Stimulated activated CD4-positive, alpha-beta T cell treated with anti-CD3 and anti-CD28 coated beads, Interleukin-15, amount 100 ng/mL, for 48 hours (primary cell): ENCODE measurements around the gene STK40.

ENCODE experiments used
- DNase-seq, 2 donors: peaks; one replicate each; pipeline ENCODE4 v3.0.0-alpha.2; 2020; ENCODE audit warnings: low read depth in 2 of 2

The STK40 gene

GRCh38 chr1:36344395-36344680, 41.4 kb downstream of the STK40 start:
- DNase-seq: no peak

- no peak for DNase-seq
Observed at GRCh38 chr1:36343651-36344394, 41.9 kb downstream of the STK40 start.

- no peak for DNase-seq
Observed at GRCh38 chr1:36342426-36343185, 43.1 kb downstream of the STK40 start.

- DNase-seq: no peak
Observed at GRCh38 chr1:36341626-36342320, 44.0 kb downstream of the STK40 start.

- DNase-seq: no peak
Observed at GRCh38 chr1:36339615-36340014, 46.1 kb downstream of the STK40 start.

GRCh38 chr1:36339215-36339614, 46.5 kb downstream of the STK40 start:
- no peak for DNase-seq

- DNase-seq: no peak
Observed at GRCh38 chr1:36337830-36338229, 47.9 kb downstream of the STK40 start.

- DNase-seq: no peak
Observed at GRCh38 chr1:36330940-36331339, 54.8 kb downstream of the STK40 start.

- no peak for DNase-seq
Observed at GRCh38 chr1:36329817-36330216, 55.9 kb downstream of the STK40 start.

GRCh38 chr1:36328713-36329112, 57.0 kb downstream of the STK40 start:
- DNase-seq: no peak

GRCh38 chr1:36328088-36328480, 57.6 kb downstream of the STK40 start:
- DNase-seq: no peak

- no peak for DNase-seq
Observed at GRCh38 chr1:36327421-36328087, 58.2 kb downstream of the STK40 start.

- no peak for DNase-seq
Observed at GRCh38 chr1:36326499-36326898, 59.2 kb downstream of the STK40 start.

GRCh38 chr1:36324353-36324703, 61.4 kb downstream of the STK40 start:
- no peak for DNase-seq

- DNase-seq: peak in 1 of 2 donors; percentile 49
Observed at GRCh38 chr1:36323636-36324352, 61.9 kb downstream of the STK40 start, which contains the start of gene EVA1B. Gene EVA1B, minus strand, starts transcription at chr1:36323645. Its CDS starts 608 bp downstream, at chr1:36323037.

GRCh38 chr1:36322786-36323635, 62.7 kb downstream of the STK40 start:
- DNase-seq: no peak

GRCh38 chr1:36322041-36322785, 63.5 kb downstream of the STK40 start:
- DNase-seq: no peak

- no peak for DNase-seq
Observed at GRCh38 chr1:36321119-36321951, 64.4 kb downstream of the STK40 start.

GRCh38 chr1:36320767-36321118, 65.0 kb downstream of the STK40 start:
- no peak for DNase-seq
